ENCODE measurements around the gene MINAR1.

DNA sequence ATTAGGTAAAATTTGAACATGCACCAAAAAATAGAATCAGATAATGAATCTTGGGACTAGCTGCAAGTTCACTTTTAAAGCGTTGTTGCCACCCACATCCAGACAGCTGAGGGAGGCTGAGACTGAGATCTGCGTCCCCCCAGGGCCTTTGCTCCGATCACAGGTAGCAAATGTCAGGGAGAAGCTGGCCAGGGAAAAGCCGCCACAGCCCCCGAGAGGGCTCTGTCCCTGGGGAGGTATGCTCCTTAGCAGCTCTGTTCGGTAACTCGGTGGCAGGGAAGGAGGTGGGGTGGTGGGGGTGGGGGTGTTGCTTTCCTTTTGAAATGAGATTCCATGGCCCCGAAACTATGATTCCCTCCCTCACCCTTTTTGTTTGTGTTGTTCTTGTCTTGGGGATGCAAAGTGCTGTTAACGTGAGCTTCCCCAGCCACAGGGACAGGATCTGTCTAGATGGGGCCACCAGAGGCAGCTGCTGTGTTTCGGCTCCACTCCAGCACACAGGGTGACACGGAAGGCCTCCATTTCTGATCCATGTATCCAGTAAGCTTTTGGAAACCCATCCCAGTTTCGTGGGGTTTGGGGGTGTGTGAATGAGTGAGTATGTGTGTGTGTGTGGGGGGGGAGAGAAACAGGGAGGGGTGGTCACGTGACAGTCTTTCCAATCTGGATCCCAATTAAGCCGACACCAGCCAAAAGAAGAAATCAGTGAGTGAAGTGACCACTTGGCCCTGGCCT lies 1.1 kb upstream of the MINAR1 start:
- TF ChIP-seq, protein P1, sequence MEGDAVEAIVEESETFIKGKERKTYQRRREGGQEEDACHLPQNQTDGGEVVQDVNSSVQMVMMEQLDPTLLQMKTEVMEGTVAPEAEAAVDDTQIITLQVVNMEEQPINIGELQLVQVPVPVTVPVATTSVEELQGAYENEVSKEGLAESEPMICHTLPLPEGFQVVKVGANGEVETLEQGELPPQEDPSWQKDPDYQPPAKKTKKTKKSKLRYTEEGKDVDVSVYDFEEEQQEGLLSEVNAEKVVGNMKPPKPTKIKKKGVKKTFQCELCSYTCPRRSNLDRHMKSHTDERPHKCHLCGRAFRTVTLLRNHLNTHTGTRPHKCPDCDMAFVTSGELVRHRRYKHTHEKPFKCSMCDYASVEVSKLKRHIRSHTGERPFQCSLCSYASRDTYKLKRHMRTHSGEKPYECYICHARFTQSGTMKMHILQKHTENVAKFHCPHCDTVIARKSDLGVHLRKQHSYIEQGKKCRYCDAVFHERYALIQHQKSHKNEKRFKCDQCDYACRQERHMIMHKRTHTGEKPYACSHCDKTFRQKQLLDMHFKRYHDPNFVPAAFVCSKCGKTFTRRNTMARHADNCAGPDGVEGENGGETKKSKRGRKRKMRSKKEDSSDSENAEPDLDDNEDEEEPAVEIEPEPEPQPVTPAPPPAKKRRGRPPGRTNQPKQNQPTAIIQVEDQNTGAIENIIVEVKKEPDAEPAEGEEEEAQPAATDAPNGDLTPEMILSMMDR (conservative IDR thresholded peaks at IDR 0.05), result no peak
- TF ChIP-seq EZH2 (IDR thresholded peaks at IDR 0.05; ENCODE audit: low read depth), result no peak
